Stimulated activated CD4-positive, alpha-beta T cell treated with anti-CD3 and anti-CD28 coated beads, TNF-alpha, amount 100 ng/mL, for 1 hour (primary cell): ENCODE results near the gene NIPAL3.
"Not testable (repeated sequence)": the region's sequence is repeated elsewhere in the genome, so short reads cannot be mapped to it uniquely, and the experiment has no call there.

Source experiments
- DNase-seq, 3 donors: peaks; one replicate each; pipeline ENCODE4 v3.0.0-alpha.2; 2020; ENCODE audit warnings: low read depth in 3 of 3, low spot score in 1 of 3

Gene NIPAL3

DNA sequence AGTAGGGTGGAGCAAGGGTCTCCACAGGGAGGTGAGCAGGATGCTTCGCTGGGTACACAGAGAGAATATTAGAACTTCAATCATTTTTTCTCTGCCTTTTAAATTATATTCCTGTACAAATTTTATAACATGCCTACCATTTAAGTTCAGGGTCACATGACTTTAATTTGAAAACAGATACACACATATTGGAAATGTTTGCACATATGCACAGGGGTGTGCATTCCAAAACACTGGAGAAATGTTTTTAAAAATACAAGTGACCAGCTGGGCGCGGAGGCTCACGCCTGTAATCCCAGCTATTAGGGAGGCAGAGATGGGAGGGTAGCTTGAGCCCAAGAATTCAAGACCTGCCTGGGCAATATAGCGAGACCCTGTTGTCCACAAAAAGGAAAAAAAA, 39.7 kb downstream of the NIPAL3 start:
- no peak for DNase-seq

DNA sequence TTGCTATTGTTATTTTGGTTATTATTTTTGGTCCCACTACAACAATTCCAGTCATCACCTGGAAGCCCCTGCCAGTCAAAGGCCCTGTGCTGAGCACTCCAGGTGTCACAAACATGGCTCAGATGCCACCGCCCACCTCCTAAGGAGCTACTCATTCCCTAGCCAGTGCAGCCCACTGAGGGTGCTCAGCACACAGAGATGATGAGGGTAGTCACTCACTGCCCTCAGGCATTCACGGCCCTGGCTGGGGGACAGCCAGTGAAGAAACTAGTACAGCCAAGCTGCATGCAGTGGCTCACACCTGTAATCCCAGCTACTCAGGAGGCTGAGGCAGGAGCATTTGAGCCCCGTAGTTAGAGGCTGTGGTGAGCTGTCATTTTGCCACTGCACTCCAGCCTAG, 42.3 kb downstream of the NIPAL3 start:
- DNase-seq: no peak

DNA sequence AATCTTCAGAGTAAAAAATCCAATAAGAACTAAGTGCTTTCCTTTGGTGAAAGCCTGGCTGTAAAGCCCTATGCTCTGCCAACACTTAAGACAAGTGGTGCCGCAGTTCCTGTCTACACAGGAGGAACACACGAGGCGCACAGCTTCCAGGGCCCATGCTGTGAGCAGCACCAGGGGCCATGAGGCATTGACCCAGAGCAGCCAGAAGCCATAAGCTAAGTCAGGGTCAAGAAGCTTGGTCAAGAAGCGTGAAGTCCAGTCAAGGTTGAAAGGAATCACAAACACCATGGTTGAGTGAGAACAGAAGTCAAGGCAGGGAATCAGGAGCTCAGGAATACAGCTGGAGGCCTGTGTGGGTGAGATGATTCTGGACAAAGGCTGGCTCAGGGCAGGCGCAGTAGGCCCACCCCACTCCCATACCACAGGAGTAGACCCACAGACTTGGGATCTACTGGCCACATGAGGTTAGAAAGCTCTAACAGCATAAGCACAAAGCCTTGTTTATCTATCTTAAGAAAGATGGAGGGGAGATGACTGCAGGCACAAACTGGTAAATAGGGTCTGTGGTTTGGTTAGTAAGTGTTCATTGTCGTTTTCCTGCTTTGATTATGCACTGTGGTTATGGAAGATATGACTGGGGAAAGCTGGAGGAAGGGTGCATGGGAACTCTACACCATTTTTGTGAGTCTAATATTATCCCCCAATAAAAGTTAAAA, 44.1 kb downstream of the NIPAL3 start:
- no peak for DNase-seq

DNA sequence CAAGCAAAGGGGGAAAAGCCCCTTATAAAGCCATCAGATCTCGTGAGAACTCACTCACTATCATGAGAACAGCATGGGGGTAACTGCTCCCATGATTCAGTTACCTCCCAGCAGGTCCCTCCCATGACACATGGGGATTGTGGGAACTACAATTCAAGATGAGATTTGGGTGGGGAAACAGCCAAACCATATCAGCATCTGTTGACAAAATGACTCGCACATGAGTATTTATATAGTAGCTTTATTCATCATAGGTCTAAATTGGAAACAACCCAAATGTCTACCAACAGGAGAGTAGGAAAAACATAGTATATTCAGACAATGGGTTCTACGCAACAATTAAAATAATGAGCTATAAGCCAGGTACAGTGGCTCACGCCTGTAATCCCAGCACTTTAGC, 46.5 kb downstream of the NIPAL3 start:
- DNase-seq: not testable (repeated sequence)

DNA sequence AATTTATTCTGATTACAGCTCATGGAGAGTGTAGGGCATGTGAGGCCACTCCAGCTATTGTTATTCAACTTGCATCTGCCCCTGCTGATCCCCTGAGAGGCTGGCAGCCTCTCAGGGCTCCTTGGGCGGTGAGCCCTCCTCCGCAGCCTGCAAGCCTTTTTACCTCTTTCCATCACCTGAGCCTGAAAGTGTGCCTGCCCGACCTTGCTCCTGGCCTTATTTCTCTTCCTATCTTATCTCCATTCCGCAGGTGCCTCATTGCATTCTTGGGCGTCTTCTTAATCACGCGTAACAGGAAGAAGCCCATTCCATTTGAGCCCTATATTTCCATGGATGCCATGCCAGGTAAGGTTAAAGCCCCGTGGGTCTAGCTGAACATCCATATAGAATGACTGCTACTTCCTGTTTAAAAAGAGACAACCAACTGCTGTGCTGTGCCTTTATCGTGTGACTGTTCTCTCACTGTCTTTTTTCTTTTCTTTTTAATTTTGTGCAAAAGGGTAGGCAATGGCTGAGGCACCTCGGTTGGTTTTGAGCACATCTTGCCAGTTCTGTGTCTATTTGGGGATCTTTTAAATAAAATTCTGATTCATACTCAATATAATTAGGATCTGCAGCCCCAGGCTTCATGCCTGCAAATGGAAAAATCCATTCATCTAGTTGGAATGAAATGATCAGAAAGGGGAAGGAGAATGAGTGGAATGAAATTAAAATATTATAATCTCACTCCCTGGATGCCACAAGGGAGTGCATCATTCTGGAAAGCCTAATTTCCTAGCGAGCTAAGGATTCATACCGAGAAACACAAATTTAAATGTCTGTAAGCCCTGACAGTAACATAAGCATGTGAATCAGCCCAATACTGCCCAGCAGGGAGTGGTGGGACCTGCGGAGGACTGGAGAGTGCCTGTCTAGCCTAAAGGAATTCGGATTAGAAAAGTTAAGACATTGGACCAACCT, 48.5 kb downstream of the NIPAL3 start:
- DNase-seq: no peak

DNA sequence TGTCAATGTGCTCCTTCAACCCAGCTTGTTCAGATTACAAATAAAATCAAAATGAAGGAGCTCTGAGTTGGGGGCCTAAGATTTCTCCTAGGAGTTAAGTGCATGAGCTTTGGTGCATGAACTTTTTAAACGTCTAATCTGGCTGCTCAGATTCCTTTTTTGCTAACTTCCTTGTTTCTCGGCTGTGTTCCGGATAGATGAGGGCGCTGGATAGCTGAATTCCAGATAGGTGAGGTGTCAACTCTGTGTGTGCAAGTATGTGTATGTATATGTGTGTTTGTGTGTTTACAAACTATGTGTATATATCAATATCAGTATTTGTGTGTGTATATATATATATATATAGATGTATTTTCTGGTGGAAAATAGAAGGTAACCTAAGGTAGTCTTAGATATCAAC, 49.5 kb downstream of the NIPAL3 start:
- no peak for DNase-seq

DNA sequence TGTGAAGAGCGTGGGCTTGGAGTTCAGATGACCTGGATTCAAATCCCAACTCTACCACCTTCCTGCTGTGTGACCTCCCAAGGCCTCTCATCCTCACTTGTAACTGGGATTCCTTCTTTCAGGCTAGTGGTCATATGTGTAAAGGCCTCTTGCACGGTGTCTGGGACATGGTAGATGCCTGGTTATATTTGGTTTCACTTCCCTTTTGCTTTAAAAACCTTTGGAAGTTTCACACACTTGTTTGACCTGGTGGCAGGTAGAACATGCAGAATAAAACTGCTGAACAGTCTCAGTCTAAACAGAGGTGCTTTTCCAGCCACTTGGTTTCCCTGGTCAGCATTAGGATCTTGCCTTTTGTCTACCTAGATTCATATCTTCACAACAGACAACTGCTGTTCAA, 50.0 kb downstream of the NIPAL3 start:
- no peak for DNase-seq

DNA sequence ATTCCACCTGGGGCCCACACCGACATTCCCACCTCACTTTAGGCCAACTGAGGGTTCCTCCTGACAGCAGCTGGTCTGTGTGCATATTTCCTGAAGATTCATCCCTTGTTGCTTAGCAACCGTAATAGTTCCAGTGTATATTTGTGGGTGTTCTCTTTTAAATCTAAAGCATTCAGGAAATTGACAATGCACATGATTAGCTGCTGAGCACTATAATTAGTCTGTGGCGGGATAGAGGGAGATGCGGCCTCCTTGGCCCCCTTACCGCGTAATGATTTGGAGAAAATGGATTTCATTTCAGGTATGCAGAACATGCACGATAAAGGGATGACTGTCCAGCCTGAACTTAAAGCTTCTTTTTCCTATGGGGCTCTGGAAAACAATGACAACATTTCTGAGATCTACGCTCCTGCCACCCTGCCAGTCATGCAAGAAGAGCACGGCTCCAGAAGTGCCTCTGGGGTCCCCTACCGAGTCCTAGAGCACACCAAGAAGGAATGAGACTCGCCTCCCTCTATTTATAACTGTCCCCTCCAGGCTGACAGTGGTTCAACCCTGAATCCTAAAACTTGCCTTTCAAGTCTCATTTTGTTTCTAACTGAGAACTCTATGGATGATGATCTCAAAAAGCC, 53.2 kb downstream of the NIPAL3 start:
- no peak for DNase-seq

DNA sequence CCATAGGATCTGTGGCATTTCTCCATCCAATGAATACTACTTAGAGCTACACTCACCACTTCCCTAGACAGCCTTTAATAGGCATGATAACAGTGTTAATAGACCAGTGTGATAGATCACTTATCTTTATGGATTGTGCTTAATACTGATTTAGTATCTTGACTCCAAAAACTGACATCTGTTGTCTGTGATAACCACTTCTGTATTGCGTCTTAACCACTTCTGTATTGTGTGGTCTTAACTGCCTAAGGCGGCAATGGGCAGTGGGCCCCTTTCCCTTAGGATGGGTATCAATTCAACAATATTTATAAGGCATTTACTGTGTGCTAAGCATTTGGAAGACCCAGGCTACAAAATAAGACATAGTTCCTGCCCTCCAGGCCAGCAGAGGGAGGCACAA, 55.0 kb downstream of the NIPAL3 start:
- no peak for DNase-seq

DNA sequence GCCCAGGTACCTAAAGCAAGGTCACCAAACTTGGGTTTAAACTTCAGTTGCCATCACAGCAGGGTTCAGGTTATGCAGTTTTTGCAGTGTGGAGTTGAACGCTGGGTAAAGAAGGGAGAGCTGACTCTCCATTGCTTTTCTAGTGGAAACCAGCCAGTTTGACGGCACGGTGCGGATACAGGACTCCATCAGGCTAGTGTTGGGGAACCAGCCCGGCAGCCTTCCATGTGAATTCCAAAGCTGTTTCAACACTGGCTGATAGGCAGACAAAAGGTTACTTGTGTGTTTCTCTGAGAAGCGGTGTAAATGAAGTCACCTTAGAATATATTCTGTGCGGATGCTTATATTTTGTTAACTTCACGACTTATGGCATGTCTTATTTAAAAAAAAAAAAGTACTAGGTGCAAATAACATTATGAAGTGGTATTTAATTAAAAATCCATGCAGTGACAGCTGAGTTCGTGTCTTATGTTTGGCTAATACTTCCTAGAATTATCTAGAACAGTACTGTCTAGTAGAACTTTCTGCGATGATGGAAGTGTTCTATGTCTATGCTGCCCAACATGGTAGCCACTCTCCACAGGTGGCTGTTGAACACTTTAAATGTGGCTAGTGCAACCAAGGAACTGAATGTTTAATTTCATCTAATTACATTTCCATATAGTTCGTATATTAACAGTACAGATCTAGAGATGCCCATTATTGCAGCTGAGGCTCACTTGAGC, 57.1 kb downstream of the NIPAL3 start:
- no peak for DNase-seq

DNA sequence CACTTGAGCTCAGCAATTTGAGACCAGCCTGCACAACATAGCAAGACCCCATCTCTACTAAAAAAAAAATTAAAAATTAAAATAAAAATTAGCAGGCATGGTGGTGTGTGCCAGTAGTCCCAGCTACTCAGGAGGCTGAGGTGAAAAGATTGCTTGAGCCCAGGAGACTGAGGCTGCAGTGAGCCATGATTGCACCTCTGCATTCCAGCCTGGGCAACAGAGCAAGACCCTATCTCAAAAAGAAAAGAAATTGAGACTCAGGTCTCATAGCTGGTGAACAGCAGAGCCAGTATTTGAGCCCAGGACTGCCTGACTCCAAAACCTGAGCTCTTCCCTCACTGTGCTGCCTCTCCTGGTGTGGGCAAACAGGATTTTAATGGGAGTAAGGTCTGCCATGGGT, 58.6 kb downstream of the NIPAL3 start:
- no peak for DNase-seq

DNA sequence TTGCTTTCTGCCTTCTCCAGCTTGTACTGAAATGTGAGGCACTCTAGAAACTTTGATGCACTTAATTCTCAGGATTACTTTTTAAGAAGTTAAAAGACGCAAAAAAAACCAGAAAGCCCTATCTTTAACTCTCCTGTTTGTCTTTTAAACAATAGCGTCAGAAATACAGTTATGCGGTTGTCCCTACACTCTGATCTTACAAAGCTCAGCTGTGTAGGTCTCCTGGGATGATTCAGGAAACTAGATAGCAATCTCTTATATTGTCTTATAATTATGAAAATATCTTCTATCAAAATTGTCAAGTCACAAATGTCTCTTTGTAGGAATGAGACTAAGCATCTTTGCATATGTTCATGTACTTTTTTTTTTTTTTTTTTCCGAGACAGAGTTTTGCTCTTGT, 60.1 kb downstream of the NIPAL3 start:
- no peak for DNase-seq

DNA sequence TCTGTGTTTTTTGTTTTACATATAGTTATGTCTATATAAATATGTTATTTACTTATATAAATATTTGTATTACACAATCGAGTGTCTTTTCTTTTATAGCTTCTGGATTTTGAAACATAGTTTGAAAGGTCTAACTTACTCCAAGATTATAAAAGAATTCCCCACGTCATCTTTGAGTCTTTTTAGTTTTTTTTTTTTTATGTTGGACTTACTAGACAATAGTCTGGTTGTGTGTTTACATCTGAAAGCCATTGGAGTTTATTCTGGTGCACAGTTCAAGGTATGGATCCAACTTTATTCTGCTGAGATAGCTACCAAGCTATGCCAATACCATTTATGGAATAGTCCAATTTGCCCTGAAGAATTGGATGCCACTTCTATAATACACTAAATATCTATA, 61.0 kb downstream of the NIPAL3 start:
- DNase-seq: no peak

DNA sequence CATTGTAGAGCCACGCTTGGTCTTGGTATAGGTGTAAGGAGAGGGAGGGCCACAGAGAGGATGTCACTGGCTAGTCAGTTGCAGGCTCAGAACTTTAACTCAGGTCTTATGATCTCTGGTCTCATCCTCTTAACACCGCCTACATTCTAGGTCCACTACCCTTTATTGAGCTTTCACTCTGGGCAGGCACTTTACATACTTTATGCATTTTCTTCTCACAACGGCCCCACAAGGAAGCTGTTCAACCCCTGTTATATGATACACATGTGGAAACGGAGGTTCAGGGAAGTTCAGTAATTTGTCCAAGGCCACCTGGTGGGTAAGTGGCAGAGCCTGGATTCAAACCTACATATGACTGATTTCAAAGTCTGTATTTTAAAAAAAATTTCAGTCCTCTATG, 61.7 kb downstream of the NIPAL3 start:
- no peak for DNase-seq

DNA sequence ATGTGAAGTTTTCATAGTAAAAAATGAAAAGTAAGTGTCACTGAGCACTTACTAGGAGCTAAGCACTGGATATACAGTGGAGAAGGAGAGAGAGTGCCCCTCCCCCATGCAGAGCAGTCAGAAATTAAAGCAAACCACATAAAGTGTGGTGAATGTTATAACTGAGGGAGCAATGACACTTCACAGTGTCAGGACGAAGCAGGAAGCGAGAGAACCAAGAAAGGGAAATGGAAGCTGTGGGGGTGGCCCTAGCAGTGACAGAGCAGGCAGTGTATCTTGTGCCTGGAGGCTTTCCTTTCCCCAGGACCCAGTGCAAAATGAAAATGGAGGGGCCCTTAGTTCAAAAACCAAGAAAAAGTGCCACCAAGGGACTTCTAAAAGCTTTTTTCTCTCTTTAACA, 65.5 kb downstream of the NIPAL3 start:
- no peak for DNase-seq

DNA sequence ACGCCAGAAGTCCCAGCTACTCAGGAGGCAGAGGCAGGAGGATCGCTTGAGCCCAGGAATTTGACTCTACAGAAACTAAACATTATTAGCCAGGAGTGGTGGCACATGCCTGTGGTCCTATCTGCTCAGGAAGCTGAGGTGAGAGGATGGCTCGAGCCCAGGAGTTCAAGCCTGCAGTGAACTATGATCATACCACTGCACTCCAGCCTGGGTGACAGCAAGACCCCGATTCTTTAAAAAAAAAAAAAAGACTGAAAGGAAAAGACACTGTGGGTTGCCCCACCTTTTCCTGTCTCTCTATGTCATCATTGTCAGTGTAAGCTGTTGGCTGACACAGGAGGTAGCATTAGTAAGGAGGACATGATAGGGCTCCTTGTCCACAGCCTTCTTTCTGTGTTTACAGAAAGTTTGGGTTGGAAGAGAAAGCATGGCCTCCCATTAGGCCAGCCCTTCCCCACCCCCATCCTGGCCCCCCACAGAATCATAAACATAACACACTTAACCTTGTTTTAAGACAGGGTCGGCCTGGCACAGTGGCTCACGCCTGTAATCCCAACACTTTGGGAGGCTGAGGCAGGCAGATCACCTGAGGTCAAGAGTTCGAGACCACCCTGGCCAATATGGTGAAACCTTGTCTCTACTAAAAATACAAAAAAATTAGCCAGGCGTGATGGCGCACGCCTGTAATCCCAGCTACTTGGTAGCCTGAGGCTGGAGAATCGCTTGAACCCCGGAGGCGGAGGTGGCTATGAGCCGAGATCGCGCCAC, 66.4 kb downstream of the NIPAL3 start:
- DNase-seq: no peak

DNA sequence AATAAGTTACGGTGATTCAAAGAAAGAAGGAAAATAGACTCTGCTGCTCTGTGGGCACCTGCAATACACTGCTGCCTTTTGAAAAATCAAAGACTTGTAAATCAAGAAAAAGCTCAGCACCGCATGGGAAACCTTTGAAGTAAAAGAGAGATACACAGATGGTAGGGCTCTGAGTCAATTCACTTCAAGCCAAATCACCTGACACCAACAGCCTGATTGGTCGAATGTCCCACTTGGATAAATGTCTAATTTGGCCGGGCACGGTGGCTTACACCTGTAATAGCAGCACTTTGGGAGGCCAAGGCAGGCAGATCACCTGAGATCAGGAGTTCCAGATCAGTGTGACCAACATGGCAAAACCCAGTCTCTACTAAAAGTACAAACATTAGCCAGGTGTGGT, 67.8 kb downstream of the NIPAL3 start:
- DNase-seq: no peak

DNA sequence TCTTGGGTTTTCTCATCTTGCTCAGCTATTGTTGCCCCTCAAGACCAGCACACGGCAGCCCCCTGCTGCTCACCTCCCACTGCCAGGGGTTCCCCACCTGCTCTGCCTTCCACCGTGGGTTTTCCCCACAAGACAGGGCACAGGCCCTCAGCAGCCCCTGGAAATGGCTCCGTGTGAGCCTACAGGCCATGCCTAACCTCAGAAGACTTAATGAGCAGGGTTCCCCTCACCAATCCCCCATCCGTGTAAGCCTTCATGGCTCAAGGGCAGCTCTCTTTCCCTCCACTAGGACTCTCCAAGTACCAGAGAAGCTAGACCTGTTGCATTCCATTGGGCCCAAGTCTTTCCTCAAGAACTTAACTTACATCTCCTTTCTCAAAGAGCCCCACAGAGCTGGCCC, 68.6 kb downstream of the NIPAL3 start:
- no peak for DNase-seq

DNA sequence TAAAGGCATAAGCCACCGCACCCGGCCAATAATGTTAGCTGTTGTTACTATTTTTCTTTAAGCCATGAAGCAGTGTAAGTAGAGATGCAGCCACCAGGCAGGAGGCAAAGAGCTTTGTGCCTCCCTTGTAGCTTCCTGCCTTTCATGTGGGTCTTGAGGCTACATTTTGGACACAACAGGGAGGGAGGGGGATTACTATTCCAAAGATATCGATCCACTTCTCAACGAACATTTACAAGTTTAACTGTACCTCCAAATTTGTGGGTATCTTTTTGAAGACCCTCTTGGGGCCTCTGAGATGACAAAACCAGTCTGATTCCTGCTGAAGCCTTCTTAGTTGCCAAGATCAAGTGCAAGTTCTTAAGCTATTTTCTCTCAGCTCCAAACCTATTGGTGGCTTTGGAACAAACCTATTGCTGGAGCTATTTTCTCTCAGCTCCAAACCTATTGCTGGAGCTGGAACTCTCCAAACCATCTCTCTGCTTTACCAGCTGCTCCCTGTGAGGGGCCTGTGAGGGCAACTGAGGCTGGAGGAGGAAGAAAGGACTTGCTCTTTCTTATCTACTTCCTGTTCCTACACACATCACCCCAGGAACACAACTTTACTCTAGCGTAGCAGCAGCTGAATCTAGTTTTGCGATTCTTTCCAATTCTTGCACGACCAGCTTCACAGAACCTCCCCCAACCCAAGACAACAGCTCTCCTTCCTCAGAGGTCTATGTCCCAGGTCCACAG, 70.9 kb downstream of the NIPAL3 start:
- DNase-seq: no peak

DNA sequence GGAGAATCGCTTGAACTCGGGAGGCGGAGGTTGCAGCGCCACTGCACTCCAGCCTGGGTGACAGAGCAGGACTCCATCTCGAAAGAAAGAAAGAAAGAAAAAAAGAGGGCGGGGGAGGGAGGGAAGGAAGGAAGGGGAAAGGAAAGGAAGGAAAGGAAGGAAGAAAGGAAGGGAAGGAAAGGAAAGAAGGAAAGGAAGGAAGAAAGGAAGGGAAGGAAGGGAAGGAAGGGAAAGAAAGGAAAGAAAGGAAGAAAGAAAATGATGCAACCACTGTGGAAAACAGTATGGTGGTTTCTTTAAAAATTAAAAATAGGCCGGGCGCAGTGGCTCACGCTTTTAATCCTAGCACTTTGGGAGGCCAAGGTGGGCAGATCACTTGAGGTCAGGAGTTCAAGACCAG, 71.9 kb downstream of the NIPAL3 start:
- DNase-seq: no peak
